GM18505 (cell line): ENCODE measurements around the gene TNFRSF18.
"Not testable (repeated sequence)": the region's sequence is repeated elsewhere in the genome, so short reads cannot be mapped to it uniquely, and the experiment has no call there.

Experiments used
- ATAC-seq: cut with Tn5 transposase; IDR thresholded peaks from one replicate; pipeline ENCODE4 v1.9.1; 2021; ENCODE audit not compliant: unreplicated experiment
- POLR2A ChIP-seq: IDR thresholded peaks from 4 replicates; pipeline ENCODE4 v1.6.1; 2011; ENCODE audit warnings: borderline replicate concordance; ENCODE audit not compliant: insufficient read depth, insufficient read length; ENCODE audit errors: extremely low read depth

Gene TNFRSF18

GRCh38 chr1:1198423-1199140 is 7.8 kb downstream of the TNFRSF18 start:
- ATAC-seq = no peak
- TF ChIP-seq POLR2A = no peak

GRCh38 chr1:1197551-1198422 is 8.6 kb downstream of the TNFRSF18 start:
- TF ChIP-seq POLR2A = no peak
- ATAC-seq = no peak

GRCh38 chr1:1197188-1197500 is 9.2 kb downstream of the TNFRSF18 start:
- TF ChIP-seq POLR2A = no peak
- ATAC-seq = no peak

- ATAC-seq = no peak
- TF ChIP-seq POLR2A = no peak
These were observed 9.8 kb downstream of the TNFRSF18 start for GRCh38 chr1:1196431-1197187.

- not testable (repeated sequence) for ATAC-seq
These were observed 10.7 kb downstream of the TNFRSF18 start for GRCh38 chr1:1195726-1196125.

GRCh38 chr1:1194723-1195122 is 11.7 kb downstream of the TNFRSF18 start:
- no peak for TF ChIP-seq POLR2A

GRCh38 chr1:1191734-1192133 is 14.7 kb downstream of the TNFRSF18 start:
- TF ChIP-seq POLR2A = no peak
- ATAC-seq = no peak

More at GRCh38 chr1:1194723-1195122, 11.7 kb downstream of the TNFRSF18 start:
- no peak for ATAC-seq

GRCh38 chr1:1189111-1189510 is 17.3 kb downstream of the TNFRSF18 start:
- ATAC-seq = no peak
- no peak for TF ChIP-seq POLR2A

- TF ChIP-seq POLR2A = no peak
- ATAC-seq = no peak
These were observed 18.5 kb downstream of the TNFRSF18 start for GRCh38 chr1:1187938-1188337.

- ATAC-seq = no peak
- no peak for TF ChIP-seq POLR2A
These were observed 21.2 kb downstream of the TNFRSF18 start for GRCh38 chr1:1185101-1185765.

GRCh38 chr1:1183833-1184775 is 22.3 kb downstream of the TNFRSF18 start:
- no peak for TF ChIP-seq POLR2A
- ATAC-seq = no peak

- TF ChIP-seq POLR2A = no peak
- ATAC-seq = no peak
These were observed 23.1 kb downstream of the TNFRSF18 start for GRCh38 chr1:1183221-1183747.
